GM18505 (cell line): ENCODE results near the gene LATS1.
A peak's percentile ranks its signal among the peaks of the same experiment; 100 is the strongest.
"Not testable (repeated sequence)": the region's sequence is repeated elsewhere in the genome, so short reads cannot be mapped to it uniquely, and the experiment has no call there.

Experiments
- ATAC-seq: cut with Tn5 transposase; IDR thresholded peaks from one replicate; pipeline ENCODE4 v1.9.1; 2021; ENCODE audit not compliant: unreplicated experiment
- POLR2A ChIP-seq: IDR thresholded peaks from 4 replicates; pipeline ENCODE4 v1.6.1; 2011; ENCODE audit warnings: borderline replicate concordance; ENCODE audit not compliant: insufficient read depth, insufficient read length; ENCODE audit errors: extremely low read depth

LATS1 gene

GRCh38 chr6:149717588-149718458 lies at the start of gene LATS1:
Gene LATS1, minus strand, starts transcription at chr6:149718101. Its CDS starts 15,975 bp downstream, at chr6:149702126.
- peak; percentile 87 for ATAC-seq
- TF ChIP-seq POLR2A, result peak; percentile 96

DNA sequence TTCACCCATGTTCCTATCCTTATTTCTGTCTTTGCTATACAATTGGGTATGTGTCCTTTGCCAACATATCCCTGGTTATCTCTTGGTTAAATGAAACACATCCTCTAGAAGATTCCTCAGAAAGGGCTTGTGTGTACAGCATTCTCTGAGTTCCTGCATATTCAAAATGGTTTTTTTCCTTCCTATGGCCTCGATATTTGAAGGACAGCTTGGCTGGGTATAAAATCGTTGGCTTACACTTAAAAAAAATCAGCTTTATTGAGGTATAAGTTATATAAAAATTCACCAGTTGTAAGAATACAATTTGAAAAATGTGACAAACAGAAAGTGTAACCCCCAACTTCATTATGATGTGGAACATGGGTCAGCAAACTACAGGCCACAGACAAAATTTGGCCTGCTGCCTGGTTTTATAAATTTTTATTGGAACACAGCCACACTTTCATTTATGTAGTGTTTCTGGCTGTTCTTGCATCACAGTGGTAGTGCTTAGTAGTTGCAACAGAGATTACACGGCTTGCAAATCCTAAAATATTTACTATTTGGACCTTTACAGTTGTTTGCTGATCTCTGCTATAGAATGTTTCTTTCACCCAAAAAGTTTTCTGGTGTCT lies 48.4 kb upstream of the LATS1 start:
- TF ChIP-seq POLR2A, result no peak
- ATAC-seq, result no peak

DNA sequence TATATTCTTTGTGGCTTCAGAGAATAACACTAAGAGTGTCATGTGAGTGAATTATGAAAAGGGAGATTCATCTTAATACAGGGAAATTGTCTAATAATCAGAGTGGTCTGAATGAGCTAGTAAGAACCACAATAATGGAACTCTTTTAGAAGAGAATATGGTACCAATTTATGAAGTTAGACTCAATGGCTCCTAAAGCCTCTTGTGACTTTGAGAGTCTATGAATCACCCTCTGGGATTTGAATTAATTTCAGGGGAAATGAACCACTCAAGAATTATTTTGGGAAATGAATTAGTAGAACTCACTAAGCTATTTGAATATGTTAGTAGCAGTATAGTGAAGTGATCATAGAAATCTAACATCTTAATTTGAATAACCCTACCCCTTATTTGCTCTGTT lies 46.0 kb upstream of the LATS1 start:
- no peak for TF ChIP-seq POLR2A
- ATAC-seq, result no peak

DNA sequence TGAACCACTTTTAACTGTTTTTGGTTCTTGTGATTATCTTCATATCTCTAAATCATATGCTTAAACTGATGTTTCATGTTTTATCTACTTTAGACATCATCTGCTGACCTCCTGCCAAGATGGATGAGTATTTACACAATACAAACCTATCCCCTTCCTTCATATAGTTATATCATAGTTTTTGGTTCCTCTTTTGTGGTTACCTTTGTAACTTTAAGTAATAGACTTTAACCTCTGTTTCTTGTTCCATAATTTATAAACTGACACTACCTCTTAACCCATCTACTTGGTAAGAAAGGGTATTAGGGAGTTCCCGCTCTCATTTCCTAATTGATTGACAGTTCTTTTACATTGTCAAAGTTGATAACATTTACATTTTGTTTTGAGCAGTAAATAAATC lies 43.5 kb upstream of the LATS1 start:
- no peak for TF ChIP-seq POLR2A
- peak; percentile 95 for ATAC-seq

GRCh38 chr6:149756261-149756636 lies 38.3 kb upstream of the LATS1 start:
- no peak for ATAC-seq

GRCh38 chr6:149755300-149756260 lies 37.7 kb upstream of the LATS1 start:
- ATAC-seq, result peak; percentile 76
- no peak for TF ChIP-seq POLR2A

More at GRCh38 chr6:149756261-149756636, 38.3 kb upstream of the LATS1 start:
- TF ChIP-seq POLR2A, result no peak

- no peak for TF ChIP-seq POLR2A
- no peak for ATAC-seq
Observed at GRCh38 chr6:149754548-149754947, 36.6 kb upstream of the LATS1 start.

GRCh38 chr6:149753374-149753637 lies 35.4 kb upstream of the LATS1 start:
- ATAC-seq, result not testable (repeated sequence)

DNA sequence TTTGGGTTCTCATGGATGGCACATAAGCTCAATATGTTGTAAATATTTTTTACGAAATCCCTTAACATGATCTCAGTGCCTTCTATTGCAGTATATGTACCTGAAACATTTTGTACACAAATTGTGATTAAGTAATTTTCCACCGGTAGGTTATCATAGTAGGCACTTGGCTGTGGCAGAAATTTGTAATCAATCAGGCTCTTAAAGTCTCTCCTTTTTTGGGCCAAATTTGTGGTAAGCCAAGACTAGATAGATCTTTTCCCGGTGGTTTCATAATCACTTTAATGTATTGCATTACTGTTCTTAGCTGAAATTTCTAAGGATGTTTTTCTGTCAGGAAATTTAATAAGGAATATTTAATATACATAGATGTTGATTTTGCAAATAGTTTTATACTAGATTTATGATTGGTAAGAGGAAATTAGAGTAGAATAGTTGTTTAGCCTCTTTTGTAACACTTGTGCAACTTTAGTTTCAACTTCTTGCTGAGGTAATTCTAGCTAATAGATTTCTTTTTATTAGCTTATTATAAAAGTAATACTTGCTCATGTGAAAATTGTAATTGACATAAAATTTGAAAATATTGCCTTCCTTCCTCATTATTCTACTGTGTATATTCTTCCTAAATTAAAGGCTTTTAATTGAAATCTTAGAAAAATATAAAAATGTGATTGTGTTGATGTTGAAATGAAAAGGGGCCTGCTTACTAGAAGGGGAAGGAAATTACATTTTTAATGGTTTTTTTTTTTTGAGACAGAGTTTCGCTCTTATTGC lies 34.9 kb upstream of the LATS1 start:
- ATAC-seq, result no peak
- TF ChIP-seq POLR2A, result no peak

- ATAC-seq, result not testable (repeated sequence)
Observed at GRCh38 chr6:149751920-149752319, 34.0 kb upstream of the LATS1 start.

- TF ChIP-seq POLR2A, result no peak
- no peak for ATAC-seq
Observed at GRCh38 chr6:149751239-149751638, 33.3 kb upstream of the LATS1 start.

DNA sequence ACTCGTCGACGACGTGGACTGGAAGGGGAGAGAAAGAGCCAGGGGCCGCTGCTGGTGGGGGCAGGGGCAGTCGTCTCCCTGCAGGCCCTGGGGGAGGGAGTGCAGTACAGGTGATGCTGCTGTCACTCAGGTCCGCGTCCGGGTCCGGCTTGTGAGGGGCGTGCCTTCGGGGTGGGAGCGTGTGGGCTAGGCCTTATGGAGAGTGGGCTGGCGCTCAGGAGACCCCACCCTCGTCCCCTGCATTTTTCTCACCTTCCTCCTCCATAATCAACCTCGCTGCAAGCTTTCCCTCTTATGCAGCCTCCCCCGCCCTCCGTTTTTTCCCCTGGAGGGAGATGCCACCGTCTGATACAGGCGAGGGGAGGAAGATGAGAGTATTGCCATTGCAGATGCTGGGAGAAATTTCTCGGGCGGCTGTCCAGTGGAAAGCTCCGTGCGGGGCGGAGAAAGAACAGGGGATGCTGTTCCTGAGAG lies 32.3 kb upstream of the LATS1 start:
- TF ChIP-seq POLR2A, result no peak

More for the DNA sequence above, 32.3 kb upstream of the LATS1 start:
- ATAC-seq, result peak; percentile 32
